MM.1S (cell line): ENCODE data around the gene MATR3.

Experiments used
- DNase-seq: peaks from one replicate; pipeline ENCODE4 v3.0.0-alpha.2; 2015
- H2AFZ ChIP-seq: fragments of 300-600 bp; sonication (generic); 2 replicates; pipeline ENCODE4 v1.6.0; 2016; ENCODE audit warnings: antibody characterized with exemption, low read length
- H3F3A ChIP-seq: fragments of 300-600 bp; sonication (generic); 2 replicates; pipeline ENCODE4 v1.6.1; 2016; ENCODE audit warnings: mild to moderate bottlenecking, antibody characterized with exemption, low read length, moderate library complexity, mixed read lengths; ENCODE audit not compliant: insufficient read depth
- H3K27ac ChIP-seq: fragments of 300-600 bp; sonication (generic); 2 replicates; pipeline ENCODE4 v1.5.1; 2016; ENCODE audit warnings: mild to moderate bottlenecking, low read length
- H3K27me3 ChIP-seq: fragments of 300-600 bp; sonication (generic); replicated peaks from 2 replicates; pipeline ENCODE4 v1.6.0; 2016; ENCODE audit warnings: low read length; ENCODE audit not compliant: insufficient read depth
- H3K36me3 ChIP-seq: fragments of 300-600 bp; sonication (generic); replicated peaks from 2 replicates; pipeline ENCODE4 v1.6.1; 2016; ENCODE audit warnings: mild to moderate bottlenecking, low read length, mixed read lengths; ENCODE audit not compliant: insufficient read depth
- H3K4me1 ChIP-seq: fragments of 300-600 bp; sonication (generic); 2 replicates; pipeline ENCODE4 v1.6.1; 2016; ENCODE audit warnings: low read length, mixed read lengths
- H3K4me2 ChIP-seq: fragments of 300-600 bp; sonication (generic); 2 replicates; pipeline ENCODE4 v1.6.0; 2016; ENCODE audit warnings: low read depth, low read length
- H3K4me3 ChIP-seq: fragments of 300-600 bp; sonication (generic); 2 replicates; pipeline ENCODE4 v1.5.1; 2016; ENCODE audit warnings: low read length, mixed read lengths
- H3K79me2 ChIP-seq: fragments of 300-600 bp; sonication (generic); 2 replicates; pipeline ENCODE4 v1.6.1; 2016; ENCODE audit warnings: mixed run types, low read length, mixed read lengths
- H3K9ac ChIP-seq: fragments of 300-600 bp; sonication (generic); 2 replicates; pipeline ENCODE4 v1.6.1; 2016; ENCODE audit warnings: low read length, mixed read lengths
- H3K9me2 ChIP-seq: fragments of 300-600 bp; sonication (generic); replicated peaks from 2 replicates; pipeline ENCODE4 v1.6.1; 2016; ENCODE audit warnings: mild to moderate bottlenecking, low read length, mixed read lengths; ENCODE audit not compliant: insufficient read depth
- H3K9me3 ChIP-seq: fragments of 300-600 bp; sonication (generic); replicated peaks from 2 replicates; pipeline ENCODE4 v1.6.1; 2016; ENCODE audit warnings: mild to moderate bottlenecking, low read length, mixed read lengths; ENCODE audit not compliant: insufficient read depth
- H4K20me1 ChIP-seq: fragments of 300-600 bp; sonication (generic); 2 replicates; pipeline ENCODE4 v1.6.1; 2016; ENCODE audit warnings: mild to moderate bottlenecking, low read length, moderate library complexity, mixed read lengths; ENCODE audit not compliant: insufficient read depth
- CTCF ChIP-seq: fragments of 300-600 bp; sonication (generic); IDR thresholded peaks from 2 replicates; pipeline ENCODE4 v1.5.1; 2016; ENCODE audit warnings: antibody characterized with exemption, low read length, mixed read lengths
- EZH2 ChIP-seq: fragments of 300-600 bp; sonication (generic); optimal IDR thresholded peaks from 2 replicates; pipeline ENCODE3; 2017; ENCODE audit warnings: low read depth, mild to moderate bottlenecking, antibody characterized with exemption, low read length, mixed read lengths
- EZH2phosphoT487 ChIP-seq: fragments of 300-600 bp; sonication (generic); IDR thresholded peaks from 2 replicates; pipeline ENCODE4 v1.6.1; 2018; ENCODE audit warnings: antibody characterized with exemption, low read length

MATR3 gene

DNA sequence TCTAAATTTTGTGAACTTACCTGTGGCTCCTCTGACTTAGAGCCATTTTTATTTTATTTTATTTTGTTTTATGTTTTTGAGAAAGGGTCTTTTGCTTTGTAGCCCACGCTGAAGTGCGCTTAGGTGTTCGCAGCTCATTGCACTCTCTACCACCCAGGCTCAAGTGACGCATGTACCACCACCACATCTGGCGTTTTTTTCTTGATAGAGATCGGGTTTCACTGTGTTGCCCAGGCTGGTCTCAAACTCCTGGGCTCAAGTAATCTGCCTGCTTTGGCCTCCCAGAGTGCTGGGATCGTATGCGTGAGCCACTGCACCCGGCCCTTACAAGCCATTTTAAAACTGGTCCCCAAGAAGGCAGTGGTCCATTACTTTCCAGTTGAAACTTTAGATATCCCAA, 18.5 kb downstream of the MATR3 start:
- TF ChIP-seq EZH2phosphoT487 (no peak), CTCF (no peak), EZH2 (no peak)
- Histone ChIP-seq H3K9me2 (no peaks in the 10 kb centered on the region), H3F3A (no peaks in the 10 kb centered on the region; the same call in 1 of the 2 replicates), H4K20me1 (peaks cover 85% of the 10 kb centered on the region), H3K9me3 (no peaks in the 10 kb centered on the region), H3K4me2 (no peak overlapping the region), H3K4me1 (peaks cover 6% of the 10 kb centered on the region), H2AFZ (no peak overlapping the region), H3K27ac (no peak overlapping the region), H3K36me3 (peaks cover 32% of the 10 kb centered on the region), H3K9ac (no peak overlapping the region), H3K27me3 (no peaks in the 10 kb centered on the region), H3K4me3 (no peak overlapping the region), H3K79me2 (peaks cover 100% of the 10 kb centered on the region)
- no peak for DNase-seq

DNA sequence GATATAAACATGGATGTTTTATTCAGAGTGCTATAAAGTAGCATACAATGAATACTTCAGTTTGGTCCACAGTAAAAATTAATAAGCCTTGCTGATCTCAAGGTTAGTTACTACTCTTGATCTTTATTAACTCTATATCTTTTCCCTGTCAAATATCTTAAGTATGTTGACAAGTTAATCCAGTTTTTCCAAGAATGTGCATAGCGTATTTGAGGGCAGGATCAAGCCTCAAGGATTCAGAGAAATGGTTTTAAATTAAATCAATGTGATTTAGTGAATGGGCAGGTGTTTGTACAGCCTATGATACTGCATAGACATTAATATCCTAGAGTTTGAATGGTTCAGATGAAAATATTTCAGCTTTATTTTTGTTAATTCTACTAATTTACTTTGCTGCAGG, 20.7 kb downstream of the MATR3 start:
- no peak overlapping the region for H3K4me2 ChIP-seq
- H2AFZ ChIP-seq: no peak overlapping the region
- no peak overlapping the region for H3K4me3 ChIP-seq
- no peaks in the 10 kb centered on the region for H3K27me3 ChIP-seq
- peaks cover 100% of the 10 kb centered on the region for H3K79me2 ChIP-seq
- peaks cover 6% of the 10 kb centered on the region; the same call in 1 of the 2 replicates for H3K4me1 ChIP-seq
- peaks cover 63% of the 10 kb centered on the region for H4K20me1 ChIP-seq
- TF ChIP-seq CTCF (no peak), EZH2phosphoT487 (no peak), EZH2 (no peak)
- H3K36me3 ChIP-seq: peaks cover 34% of the 10 kb centered on the region
- H3K9me3 ChIP-seq: no peaks in the 10 kb centered on the region
- H3K9me2 ChIP-seq: no peaks in the 10 kb centered on the region
- H3F3A ChIP-seq: no peaks in the 10 kb centered on the region; the same call in 1 of the 2 replicates
- no peak overlapping the region for H3K9ac ChIP-seq
- H3K27ac ChIP-seq: no peak overlapping the region
- no peak for DNase-seq

GRCh38 chr5:139315056-139315615, 21.6 kb downstream of the MATR3 start:
- Histone ChIP-seq H3K9me3 (no peaks in the 10 kb centered on the region), H3K79me2 (peaks cover 97% of the 10 kb centered on the region), H3K9me2 (no peaks in the 10 kb centered on the region), H3K4me3 (no peak overlapping the region), H3K27ac (no peak overlapping the region), H3K9ac (no peak overlapping the region), H4K20me1 (peaks cover 54% of the 10 kb centered on the region), H3K4me1 (peaks cover 6% of the 10 kb centered on the region; the same call in 1 of the 2 replicates), H3K36me3 (peaks cover 33% of the 10 kb centered on the region), H3K4me2 (no peak overlapping the region), H3F3A (no peaks in the 10 kb centered on the region; the same call in 1 of the 2 replicates), H2AFZ (no peak overlapping the region), H3K27me3 (no peaks in the 10 kb centered on the region)
- TF ChIP-seq EZH2 (no peak), CTCF (no peak), EZH2phosphoT487 (no peak)
- DNase-seq: no peak
